Thoracic aorta (tissue), 2 donors: ENCODE measurements around the gene SLC35B1. TPM values are rescaled to one million over a fixed set of nuclear protein-coding genes. Genes with fewer than 3 reads are reported as not detected.

Experiments
- ATAC-seq: fragments of 150-250 bp; one replicate; pipeline ENCODE4 v1.8.0; 2017; ENCODE audit warnings: low read depth; ENCODE audit not compliant: insufficient number of reproducible peaks, low FRiP score
- DNase-seq: peaks from one replicate; pipeline ENCODE4 v3.0.0-alpha.2; 2020; ENCODE audit warnings: low spot score
- H3K27ac ChIP-seq, 2 donors: fragments of 200-600 bp; sonication (generic); 1 replicate in 1 of 2; 2 replicates in 1 of 2; pipeline ENCODE4 v1.5.1; 2016; ENCODE audit warnings: mild to moderate bottlenecking in 2 of 2, moderate library complexity in 2 of 2
- H3K27me3 ChIP-seq: fragments of 200-600 bp; sonication (generic); replicated peaks from 2 replicates; pipeline ENCODE4 v1.6.0; 2016; ENCODE audit warnings: mild to moderate bottlenecking; ENCODE audit not compliant: insufficient read depth
- H3K36me3 ChIP-seq: fragments of 200-600 bp; sonication (generic); one replicate; pipeline ENCODE4 v1.5.1; 2016
- H3K4me1 ChIP-seq, 2 donors: fragments of 200-600 bp; sonication (generic); 1 replicate in 1 of 2; 2 replicates in 1 of 2; pipeline versions ENCODE4 v1.5.1 to v1.6.0; 2016; ENCODE audit warnings: low read depth in 2 of 2, mild to moderate bottlenecking in 1 of 2; ENCODE audit not compliant: control insufficient read depth in 1 of 2
- H3K4me3 ChIP-seq: fragments of 200-600 bp; sonication (generic); 2 replicates; pipeline ENCODE4 v1.5.1; 2016; ENCODE audit warnings: mild to moderate bottlenecking
- H3K9me3 ChIP-seq: fragments of 200-600 bp; sonication (generic); 2 replicates; pipeline ENCODE4 v1.5.1; 2016
- total RNA-seq, 2 donors: library from RNA; depleted of rRNA; stranded (reverse); fragments of >200 nt; gene quantifications; one replicate each; pipeline versions ENCODE4 v1.1.0 to v1.2.3, GENCODE V29; 2016
- TF ChIP-seq, protein P1 (sequence below): fragments of 200-600 bp; sonication (generic); IDR thresholded peaks from one replicate; pipeline ENCODE4 v1.5.1; 2019; ENCODE audit warnings: antibody characterized with exemption

Gene SLC35B1
- total RNA-seq, 2 donors from 2014 or later = 30.9 to 86.6 TPM

DNA sequence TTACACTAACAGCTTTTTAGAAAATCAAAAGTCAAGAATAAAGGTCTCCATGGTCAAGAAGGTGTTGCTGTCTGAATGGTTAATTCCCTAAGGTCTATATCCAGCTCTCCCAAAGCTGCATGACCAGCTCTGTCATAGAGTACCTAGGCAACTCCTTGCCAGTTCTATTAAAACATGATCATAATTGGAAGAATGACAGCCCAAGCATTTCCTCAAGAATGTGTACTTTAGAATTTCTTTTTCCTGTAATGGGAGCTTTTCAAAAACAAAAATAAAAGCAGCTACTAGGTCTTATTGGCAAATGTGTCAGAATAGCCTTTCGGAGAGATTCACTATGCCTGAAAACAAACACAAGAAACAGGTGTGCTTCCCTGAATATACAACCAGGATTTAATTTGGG, 37.8 kb downstream of the SLC35B1 start:
- Histone ChIP-seq H3K4me3 (peak overlapping the region; percentile 41), H3K4me1 (peaks cover 38 to 51% of the 10 kb centered on the region in 2 donors)
- TF ChIP-seq, protein P1, sequence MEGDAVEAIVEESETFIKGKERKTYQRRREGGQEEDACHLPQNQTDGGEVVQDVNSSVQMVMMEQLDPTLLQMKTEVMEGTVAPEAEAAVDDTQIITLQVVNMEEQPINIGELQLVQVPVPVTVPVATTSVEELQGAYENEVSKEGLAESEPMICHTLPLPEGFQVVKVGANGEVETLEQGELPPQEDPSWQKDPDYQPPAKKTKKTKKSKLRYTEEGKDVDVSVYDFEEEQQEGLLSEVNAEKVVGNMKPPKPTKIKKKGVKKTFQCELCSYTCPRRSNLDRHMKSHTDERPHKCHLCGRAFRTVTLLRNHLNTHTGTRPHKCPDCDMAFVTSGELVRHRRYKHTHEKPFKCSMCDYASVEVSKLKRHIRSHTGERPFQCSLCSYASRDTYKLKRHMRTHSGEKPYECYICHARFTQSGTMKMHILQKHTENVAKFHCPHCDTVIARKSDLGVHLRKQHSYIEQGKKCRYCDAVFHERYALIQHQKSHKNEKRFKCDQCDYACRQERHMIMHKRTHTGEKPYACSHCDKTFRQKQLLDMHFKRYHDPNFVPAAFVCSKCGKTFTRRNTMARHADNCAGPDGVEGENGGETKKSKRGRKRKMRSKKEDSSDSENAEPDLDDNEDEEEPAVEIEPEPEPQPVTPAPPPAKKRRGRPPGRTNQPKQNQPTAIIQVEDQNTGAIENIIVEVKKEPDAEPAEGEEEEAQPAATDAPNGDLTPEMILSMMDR = no peak

GRCh38 chr17:49667854-49668253, 39.9 kb downstream of the SLC35B1 start:
- peaks cover 22 to 34% of the 10 kb centered on the region in 2 donors for H3K4me1 ChIP-seq
- ATAC-seq = no peak
- no peak overlapping the region for H3K27ac ChIP-seq

More for the DNA sequence above, 37.8 kb downstream of the SLC35B1 start:
- DNase-seq (no peak), ATAC-seq (no peak)
- no peaks in the 10 kb centered on the region for H3K36me3 ChIP-seq
- peak overlapping the region in 1 of 2 donors; percentile 59 for H3K27ac ChIP-seq
- H3K9me3 ChIP-seq = no peaks in the 10 kb centered on the region
- no peaks in the 10 kb centered on the region for H3K27me3 ChIP-seq

GRCh38 chr17:49664706-49665211, 43.0 kb downstream of the SLC35B1 start:
- no peak for ATAC-seq
- Histone ChIP-seq H3K36me3 (no peaks in the 10 kb centered on the region), H3K9me3 (no peaks in the 10 kb centered on the region), H3K4me1 (peaks cover 4 to 7% of the 10 kb centered on the region in 2 donors), H3K27ac (no peak overlapping the region), H3K27me3 (no peaks in the 10 kb centered on the region), H3K4me3 (no peak overlapping the region)
- TF ChIP-seq, protein P1 = no peak
- DNase-seq = no peak

More at GRCh38 chr17:49667854-49668253, 39.9 kb downstream of the SLC35B1 start:
- Histone ChIP-seq H3K9me3 (no peaks in the 10 kb centered on the region), H3K27me3 (no peaks in the 10 kb centered on the region), H3K36me3 (no peaks in the 10 kb centered on the region), H3K4me3 (no peak overlapping the region)
- DNase-seq = no peak
- TF ChIP-seq, protein P1 = no peak

- Histone ChIP-seq H3K9me3 (no peaks in the 10 kb centered on the region), H3K4me3 (no peak overlapping the region), H3K4me1 (peaks cover 17 to 46% of the 10 kb centered on the region in 2 donors), H3K27me3 (no peaks in the 10 kb centered on the region), H3K36me3 (no peaks in the 10 kb centered on the region), H3K27ac (no peak overlapping the region)
- TF ChIP-seq, protein P1 = no peak
- DNase-seq = no peak
- ATAC-seq = no peak
Measured at GRCh38 chr17:49659661-49660382, 47.9 kb downstream of the SLC35B1 start.

GRCh38 chr17:49656247-49656646, 51.5 kb downstream of the SLC35B1 start:
- Histone ChIP-seq H3K36me3 (no peaks in the 10 kb centered on the region), H3K9me3 (no peaks in the 10 kb centered on the region), H3K27ac (peak overlapping the region in 1 of 2 donors; percentile 14), H3K4me1 (peaks cover 26 to 79% of the 10 kb centered on the region in 2 donors), H3K4me3 (no peak overlapping the region), H3K27me3 (no peaks in the 10 kb centered on the region)
- TF ChIP-seq, protein P1 = no peak
- DNase-seq = no peak
- ATAC-seq = no peak

Other genes with a start within 250 kb of the SLC35B1 start
- gene NGFR, start 212.7 kb downstream of the SLC35B1 start, total RNA-seq = 10 to 100 TPM; 13.9 to 22.5 TPM
- 100 to 1,000 TPM in 1 of 2 donors, 10 to 100 TPM in 1; 61.7 to 131 TPM for gene NXPH3, start 132.1 kb downstream of the SLC35B1 start, total RNA-seq
- gene SPOP, start 29.9 kb downstream of the SLC35B1 start, total RNA-seq = 100 to 1,000 TPM in 1 of 2 donors, 10 to 100 TPM in 1; 97.7 to 123 TPM
- gene FAM117A, start 56.2 kb upstream of the SLC35B1 start, total RNA-seq = 10 to 100 TPM; 12.1 to 23.7 TPM
- 10 to 100 TPM; 38.9 to 51.4 TPM for gene KAT7, start 80.7 kb upstream of the SLC35B1 start, total RNA-seq
- gene TAC4, start 140.1 kb upstream of the SLC35B1 start, total RNA-seq = not detected